H1 (cell line): Measurements from ENCODE around the gene CMSS1. TPM values are rescaled to one million over a fixed set of nuclear protein-coding genes. Genes with fewer than 3 reads are reported as not detected.

ENCODE experiments used
- CTCF ChIA-PET: fragments of 300-600 bp; sonication (Branson Sonifier 250); formaldehyde crosslinking; loops from one replicate; lab custom pipeline; 2021; ENCODE audit not compliant: partially characterized antibody; lab: Charles Lee
- POLR2A ChIA-PET: fragments of 300-600 bp; sonication (Branson Sonifier 250); formaldehyde crosslinking; loops from one replicate; lab custom pipeline; 2021; ENCODE audit warnings: inconsistent platforms; ENCODE audit not compliant: partially characterized antibody; lab: Charles Lee
- DNase-seq, 2 experiments: peaks; one replicate each; pipeline versions ENCODE4 v3.0.0 to v3.0.0-alpha.2; 2010 to 2022; ENCODE audit warnings: low spot score in 2 of 2, low read depth in 1 of 2, mixed read lengths in 1 of 2
- FAIRE-seq: peaks from 2 replicates; lab custom pipeline; 2011; peaks lifted over from hg19 to GRCh38; lab: Jason Lieb, UNC
- H2AFZ ChIP-seq: 2 replicates; pipeline ENCODE4 v1.8.1; 2012; ENCODE audit warnings: low read length, inconsistent platforms
- H2AK5ac ChIP-seq: 2 replicates; pipeline ENCODE4 v1.6.1; 2013; ENCODE audit warnings: low read depth, low read length
- H2BK120ac ChIP-seq: replicated peaks from 2 replicates; pipeline ENCODE3; 2013; ENCODE audit warnings: low read depth, low read length, inconsistent platforms
- H2BK12ac ChIP-seq: 2 replicates; pipeline ENCODE4 v1.6.1; 2013; ENCODE audit warnings: low read depth, low read length
- H2BK15ac ChIP-seq: 2 replicates; pipeline ENCODE4 v1.6.1; 2013; ENCODE audit warnings: low read length
- H2BK20ac ChIP-seq: 2 replicates; pipeline ENCODE4 v1.6.1; 2013; ENCODE audit warnings: low read length
- H2BK5ac ChIP-seq: 2 replicates; pipeline ENCODE4 v1.6.1; 2013; ENCODE audit warnings: low read depth, low read length
- H3K14ac ChIP-seq: 2 replicates; pipeline ENCODE4 v1.6.1; 2013; ENCODE audit warnings: inconsistent platforms; ENCODE audit not compliant: insufficient read length
- H3K18ac ChIP-seq: 2 replicates; pipeline ENCODE4 v1.6.1; 2013; ENCODE audit warnings: low read length; ENCODE audit errors: extremely low read depth
- H3K23ac ChIP-seq: 2 replicates; pipeline ENCODE4 v1.6.1; 2013; ENCODE audit warnings: inconsistent platforms; ENCODE audit not compliant: insufficient read length
- H3K23me2 ChIP-seq: 2 replicates; pipeline ENCODE4 v1.6.1; 2013; ENCODE audit warnings: low read depth, low read length
- H3K27ac ChIP-seq: 2 replicates; pipeline ENCODE4 v1.6.1; 2011; ENCODE audit warnings: low read depth, low read length, inconsistent platforms
- H3K27me3 ChIP-seq, 4 experiments: replicated peaks in 1 of 4; 1 replicate in 1 of 4; 2 replicates in 3 of 4; pipeline versions ENCODE4 v1.6.1 to v1.8.1; 2011 to 2013; ENCODE audit warnings: low read length in 3 of 4, mild to moderate bottlenecking in 3 of 4, inconsistent platforms in 2 of 4, mixed read lengths in 2 of 4, moderate library complexity in 1 of 4; ENCODE audit not compliant: control insufficient read depth in 3 of 4, insufficient read depth in 3 of 4; ENCODE audit errors: extremely low read depth in 1 of 4
- H3K36me3 ChIP-seq, 4 experiments: 2 replicates each; pipeline versions ENCODE4 v1.6.1 to v1.8.1; 2011 to 2013; ENCODE audit warnings: mild to moderate bottlenecking in 4 of 4, low read length in 3 of 4, moderate library complexity in 2 of 4, control low read depth in 1 of 4, inconsistent platforms in 1 of 4; ENCODE audit not compliant: insufficient read depth in 4 of 4, control insufficient read depth in 2 of 4
- H3K4ac ChIP-seq: replicated peaks from 2 replicates; pipeline ENCODE3; 2013; ENCODE audit warnings: low read length, low read depth, mixed read lengths, inconsistent platforms; ENCODE audit not compliant: insufficient read length
- H3K4me1 ChIP-seq, 4 experiments: replicated peaks in 1 of 4; 1 replicate in 1 of 4; 2 replicates in 3 of 4; pipeline versions ENCODE4 v1.6.1 to v1.8.1; 2011 to 2013; ENCODE audit warnings: low read length in 3 of 4, inconsistent platforms in 2 of 4, mixed read lengths in 1 of 4; ENCODE audit not compliant: insufficient read depth in 4 of 4, control insufficient read depth in 3 of 4
- H3K4me2 ChIP-seq, 2 experiments: 2 replicates each; pipeline versions ENCODE4 v1.6.1 to v1.8.1; 2011 to 2013; ENCODE audit warnings: low read depth in 2 of 2, low read length in 2 of 2, control low read depth in 1 of 2, inconsistent platforms in 1 of 2, mild to moderate bottlenecking in 1 of 2; ENCODE audit not compliant: insufficient read depth in 1 of 2
- H3K4me3 ChIP-seq, 4 experiments: fragments of 200-600, 300-600 bp in 1 of 4; sonication (generic), shearing (Covaris generic), sonication (Bioruptor Twin) in 1 of 4; 2 replicates each; pipeline versions ENCODE4 v1.5.1 to v1.8.1; 2011 to 2016; ENCODE audit warnings: low read length in 4 of 4, low read depth in 3 of 4, control low read depth in 2 of 4, inconsistent platforms in 2 of 4, mild to moderate bottlenecking in 2 of 4, mixed read lengths in 1 of 4, moderate library complexity in 1 of 4; ENCODE audit not compliant: insufficient read depth in 2 of 4; ENCODE audit errors: extremely low read depth in 1 of 4
- H3K56ac ChIP-seq: replicated peaks from 2 replicates; pipeline ENCODE3; 2013; ENCODE audit warnings: low read depth, mild to moderate bottlenecking, mixed read lengths, low read length, inconsistent platforms; ENCODE audit not compliant: insufficient read length
- H3K79me1 ChIP-seq: 2 replicates; pipeline ENCODE4 v1.6.1; 2013; ENCODE audit warnings: low read depth, low read length, control low read depth
- H3K79me2 ChIP-seq, 2 experiments: 2 replicates each; pipeline versions ENCODE4 v1.6.1 to v1.8.1; 2012 to 2013; ENCODE audit warnings: low read length in 2 of 2, mild to moderate bottlenecking in 2 of 2, inconsistent platforms in 1 of 2; ENCODE audit not compliant: insufficient read depth in 2 of 2, control insufficient read depth in 1 of 2
- H3K9ac ChIP-seq, 4 experiments: replicated peaks in 1 of 4; 1 replicate in 1 of 4; 2 replicates in 3 of 4; pipeline versions ENCODE4 v1.6.1 to v1.8.1; 2011 to 2013; ENCODE audit warnings: low read depth in 3 of 4, low read length in 3 of 4, control low read depth in 2 of 4, mild to moderate bottlenecking in 2 of 4, moderate library complexity in 2 of 4, inconsistent platforms in 1 of 4; ENCODE audit errors: extremely low read depth in 1 of 4
- H3K9me3 ChIP-seq, 2 experiments: 2 replicates each; pipeline versions ENCODE4 v1.6.1 to v1.8.1; 2012 to 2013; ENCODE audit warnings: mild to moderate bottlenecking in 2 of 2, moderate library complexity in 2 of 2, control low read depth in 1 of 2, inconsistent platforms in 1 of 2, low read depth in 1 of 2, low read length in 1 of 2, mixed read lengths in 1 of 2; ENCODE audit not compliant: insufficient read depth in 2 of 2
- H4K20me1 ChIP-seq, 2 experiments: replicated peaks in 1 of 2; 2 replicates each; pipeline versions ENCODE3 to v1.8.1; 2011 to 2013; ENCODE audit warnings: inconsistent platforms in 2 of 2, low read length in 2 of 2, mild to moderate bottlenecking in 1 of 2; ENCODE audit not compliant: insufficient read depth in 2 of 2, control insufficient read depth in 1 of 2
- H4K5ac ChIP-seq: 2 replicates; pipeline ENCODE4 v1.6.1; 2013; ENCODE audit warnings: low read length, low read depth, mixed read lengths, inconsistent platforms; ENCODE audit not compliant: insufficient read length
- H4K8ac ChIP-seq: 2 replicates; pipeline ENCODE4 v1.8.0; 2013; ENCODE audit warnings: mild to moderate bottlenecking, moderate library complexity, low read length, inconsistent platforms; ENCODE audit not compliant: insufficient read depth; ENCODE audit errors: extremely low read depth
- H4K91ac ChIP-seq: replicated peaks from 2 replicates; pipeline ENCODE3; 2013; ENCODE audit warnings: low read length, mixed read lengths, inconsistent platforms; ENCODE audit not compliant: insufficient read length
- BACH1 ChIP-seq: IDR thresholded peaks from 2 replicates; pipeline ENCODE4 v1.6.1; 2012; ENCODE audit warnings: low read length, improper control_type of control experiment
- BCL11A ChIP-seq, 2 experiments: IDR thresholded peaks; one replicate each; pipeline ENCODE4 v1.6.1; 2011; ENCODE audit warnings: low read depth in 2 of 2, low read length in 2 of 2, mild to moderate bottlenecking in 2 of 2
- CREB1 ChIP-seq: IDR thresholded peaks from 2 replicates; pipeline ENCODE4 v1.6.1; 2012; ENCODE audit warnings: inconsistent platforms
- EZH2 ChIP-seq: fragments of 200-600 bp; sonication (generic); IDR thresholded peaks from 2 replicates; pipeline ENCODE4 v1.7.1; 2012; ENCODE audit warnings: low read depth, mild to moderate bottlenecking, moderate library complexity, low read length, inconsistent platforms; ENCODE audit not compliant: severe bottlenecking
- GABPA ChIP-seq: IDR thresholded peaks from 2 replicates; pipeline ENCODE4 v1.6.1; 2011; ENCODE audit warnings: mild to moderate bottlenecking, low read length, moderate library complexity, borderline replicate concordance; ENCODE audit not compliant: insufficient read depth
- HDAC2 ChIP-seq, 2 experiments: fragments of 300-600 bp in 1 of 2; sonication (generic) in 1 of 2; IDR thresholded peaks; 2 replicates each; pipeline ENCODE4 v1.6.1; 2011 to 2012; ENCODE audit warnings: low read depth in 2 of 2, low read length in 2 of 2, mild to moderate bottlenecking in 2 of 2, moderate library complexity in 2 of 2, borderline replicate concordance in 1 of 2, inconsistent platforms in 1 of 2
- HDAC6 ChIP-seq: IDR thresholded peaks from one replicate; pipeline ENCODE4 v1.7.1; 2012; ENCODE audit warnings: low read depth, mild to moderate bottlenecking, inconsistent platforms, low read length, moderate library complexity
- MAFK ChIP-seq: IDR thresholded peaks from 2 replicates; pipeline ENCODE4 v1.6.1; 2012; ENCODE audit warnings: low read depth, mild to moderate bottlenecking, improper control_type of control experiment, low read length
- RAD21 ChIP-seq, 2 experiments: IDR thresholded peaks in 1 of 2; conservative IDR thresholded peaks in 1 of 2; 2 replicates each; pipeline ENCODE4 v1.6.1; 2011; ENCODE audit warnings: low read depth in 2 of 2, low read length in 2 of 2, improper control_type of control experiment in 1 of 2, inconsistent platforms in 1 of 2, mild to moderate bottlenecking in 1 of 2, moderate library complexity in 1 of 2
- SP1 ChIP-seq: IDR thresholded peaks from 2 replicates; pipeline ENCODE4 v1.6.1; 2011; ENCODE audit warnings: low read depth, low read length
- TAF1 ChIP-seq: IDR thresholded peaks from 2 replicates; pipeline ENCODE4 v1.6.1; 2011; ENCODE audit warnings: mild to moderate bottlenecking, low read depth, low read length
- USF2 ChIP-seq: IDR thresholded peaks from 2 replicates; pipeline ENCODE4 v1.6.1; 2011; ENCODE audit warnings: low read length, improper control_type of control experiment
- WGBS, 2 experiments: shearing (Covaris generic) in 1 of 2; methylation state at CpG; one replicate each; pipeline versions ENCODE4 v1.1.6 to v1.1.7; 2013 to 2015; ENCODE audit warnings: low lambda C conversion rate in 2 of 2, mixed read lengths in 2 of 2, inconsistent platforms in 1 of 2, low coverage in 1 of 2, missing lambda C conversion rate in 1 of 2; ENCODE audit not compliant: insufficient replicate concordance in 2 of 2, insufficient coverage in 1 of 2, insufficient read length in 1 of 2; ENCODE audit errors: extremely low coverage in 1 of 2, missing lambda C conversion rate in 1 of 2; 5-methylcytosine and 5-hydroxymethylcytosine counted together
- polyA plus RNA-seq, 7 experiments: library from polyadenylated mRNA; depleted of rRNA in 3 of 7; stranded (reverse) in 5 of 7; unstranded in 2 of 7; fragments of >200 nt in 5 of 7; fragments of 200-250 nt in 2 of 7; gene quantifications; 1 replicate in 5 of 7; 2 replicates in 1 of 7; 4 replicates in 1 of 7; pipeline versions ENCODE4 v1.2.1 to v1.2.3, GENCODE V29; 2011 to 2013; ENCODE audit warnings: missing spikeins in 2 of 7, mixed read lengths in 2 of 7
- total RNA-seq: library from RNA; stranded (reverse); fragmentation: NEBNext Ultra II Directional; extraction: Animal tissue kit (Norgen Biotek cat#: 25700); gene quantifications from 2 replicates; pipeline ENCODE4 v1.2.1, GENCODE V29; 2021

The CMSS1 gene
- total and polyA plus RNA-seq, 2 of the 8 experiments (the other 6 are each of a cell fraction or from before 2014, with no cell fraction given) = 15.2 to 75.1 TPM

GRCh38 chr3:99833617-99834205 is 16.0 kb downstream of the CMSS1 start:
- Histone ChIP-seq H2BK12ac (no peak overlapping the region), H4K5ac (no peak overlapping the region), H3K27me3 (no peaks in the 10 kb centered on the region), H3K23ac (no peak overlapping the region), H3K79me2 (peaks cover 0 to 43% of the 10 kb centered on the region in 2 experiments; a peak in 3 of 4 replicates), H2BK120ac (no peak overlapping the region), H3K4me2 (no peak overlapping the region), H3K23me2 (no peaks in the 10 kb centered on the region; the same call in 1 of the 2 replicates), H3K79me1 (peaks cover 8% of the 10 kb centered on the region), H3K9ac (no peak overlapping the region), H4K8ac (no peak overlapping the region), H3K18ac (no peak overlapping the region), H3K14ac (no peak overlapping the region), H3K36me3 (no peaks in the 10 kb centered on the region), H4K20me1 (peaks cover 0 to 4% of the 10 kb centered on the region in 2 experiments), H3K4me1 (peaks cover 0 to 5% (median 2%) of the 10 kb centered on the region in 4 experiments; a peak in 4 of 7 replicates), H3K56ac (no peak overlapping the region), H2AFZ (no peak overlapping the region), H3K4me3 (no peak overlapping the region), H2BK20ac (no peak overlapping the region), H3K27ac (no peak overlapping the region), H2BK15ac (no peak overlapping the region), H4K91ac (no peak overlapping the region), H3K4ac (no peak overlapping the region), H2BK5ac (no peak overlapping the region), H2AK5ac (no peak overlapping the region), H3K9me3 (no peaks in the 10 kb centered on the region)
- CTCF ChIA-PET = interaction anchor here (0.9 to 3.2 kb wide), 8 partner anchors 7 to 443 kb away, joined by 3 to 18 read pairs (median 6); no protein-coding TSS in a partner anchor
- no peak for FAIRE-seq
- POLR2A ChIA-PET = interaction anchor here (0.6 kb wide), 1 partner anchor 110 kb away, joined by 4 read pairs; no protein-coding TSS in a partner anchor
- WGBS, 2 experiments = 85% methylated on average over 4 of the region's 4 CpGs; no CpG with 5 or more reads in 1 of the 2 experiments
- no peak for DNase-seq
- no peak for TF ChIP-seq RAD21 (IDR thresholded peaks at IDR 0.05 in 1 of 2, conservative IDR thresholded peaks at IDR 0.05 in 1 of 2; ENCODE audit: low read depth in 2 of 2, low read length in 2 of 2)
- no peak for TF ChIP-seq BCL11A (IDR thresholded peaks at IDR 0.05; ENCODE audit: low read depth in 2 of 2, low read length in 2 of 2)
- no peak for TF ChIP-seq BACH1
- TF ChIP-seq MAFK = no peak
- TF ChIP-seq CREB1 = no peak
- no peak for TF ChIP-seq EZH2
- no peak for TF ChIP-seq GABPA
- TF ChIP-seq HDAC2 (IDR thresholded peaks at IDR 0.05; ENCODE audit: borderline replicate concordance in 1 of 2, low read depth in 2 of 2, low read length in 2 of 2) = no peak
- TF ChIP-seq TAF1 = no peak
- no peak for TF ChIP-seq HDAC6
- TF ChIP-seq USF2 = no peak
- TF ChIP-seq SP1 = no peak
